ENCODE results near the gene ZNF772.
"Not testable (repeated sequence)": the region's sequence is repeated elsewhere in the genome, so short reads cannot be mapped to it uniquely, and the experiment has no call there.

The ZNF772 gene

DNA sequence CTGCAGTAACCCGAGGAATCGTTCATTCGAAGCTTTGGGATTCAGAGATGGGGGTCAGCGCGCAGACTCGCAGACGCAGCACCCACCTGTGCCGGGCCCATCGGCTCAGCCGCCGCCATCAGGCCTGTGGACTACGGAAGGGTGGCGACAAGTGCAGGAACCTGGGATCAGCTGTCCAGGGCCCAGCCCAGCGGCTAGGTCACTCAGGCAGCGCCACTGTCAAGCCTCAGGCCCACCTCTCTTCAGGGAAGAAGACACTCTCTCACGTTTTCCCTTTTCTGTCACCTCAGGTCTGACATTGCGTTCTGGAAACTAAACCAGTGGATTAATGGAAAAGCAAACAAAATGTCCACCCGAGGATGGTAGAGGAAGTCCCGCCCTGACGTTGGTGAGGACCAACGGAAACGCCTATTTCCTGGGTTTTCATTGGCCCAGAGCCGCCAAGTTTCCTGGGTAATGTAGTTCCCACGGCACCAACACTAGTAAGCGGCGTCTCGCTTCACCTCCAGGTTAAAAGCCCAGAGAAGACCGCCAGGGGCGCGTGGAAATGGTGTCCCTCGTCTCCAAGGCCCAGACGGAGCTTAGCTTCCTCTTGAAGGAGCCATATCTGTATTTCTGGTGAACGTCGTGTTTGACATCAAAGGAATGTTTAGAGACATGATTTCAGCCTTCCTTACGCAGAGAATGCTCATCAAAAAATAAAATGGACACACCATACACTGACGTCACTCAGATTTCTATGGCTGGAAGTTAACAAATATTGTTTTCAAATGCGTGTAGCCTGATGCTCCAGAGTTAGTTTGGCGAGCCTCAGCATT is at the start of gene ZNF772:
Gene ZNF772, minus strand, starts transcription at position 376 of the 818 bp plus-strand sequence. Its CDS starts 257 bp downstream, at position 119.
- peak; percentile 92 for DNase-seq

DNA sequence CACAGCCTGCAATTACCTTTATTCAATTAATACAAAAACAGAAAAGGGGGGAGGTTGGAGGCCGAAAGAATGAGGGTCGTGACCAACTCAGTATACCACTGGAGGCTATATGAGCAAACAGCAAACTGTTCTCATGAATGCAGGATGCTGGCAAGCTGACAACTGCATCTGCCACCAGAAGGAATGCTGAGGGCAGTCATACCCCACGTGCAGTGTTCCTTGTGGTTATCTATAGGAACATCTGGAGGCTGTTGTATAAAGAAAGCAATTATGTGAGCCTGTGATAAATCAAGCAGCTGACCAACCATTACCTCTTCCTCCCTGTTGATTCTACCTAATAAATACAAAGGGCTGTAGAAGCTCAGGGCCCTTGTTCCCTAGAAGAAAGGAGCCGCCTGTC is 40.7 kb upstream of the ZNF772 start:
- not testable (repeated sequence) for DNase-seq

GRCh38 chr19:57515255-57515654 is 37.9 kb upstream of the ZNF772 start:
- no peak for DNase-seq

DNA sequence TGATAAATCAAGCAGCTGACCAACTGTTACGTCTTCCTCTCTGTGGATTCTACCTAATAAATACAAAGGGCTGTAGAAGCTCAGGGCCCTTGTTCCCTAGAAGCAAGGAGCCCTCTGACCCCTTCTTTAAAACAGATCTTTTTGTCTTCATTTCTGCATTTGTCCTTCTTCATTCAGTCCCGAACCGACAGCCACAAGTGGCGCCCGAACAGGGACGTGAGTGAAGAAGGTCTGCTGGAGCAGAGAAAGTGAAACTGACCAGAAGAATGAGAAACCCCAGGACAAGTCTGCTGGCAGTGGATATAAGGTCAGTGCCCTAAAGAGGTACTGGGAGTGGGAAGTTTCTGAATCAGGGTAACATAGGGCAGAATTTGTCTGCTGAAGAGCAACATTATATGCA is 35.5 kb upstream of the ZNF772 start:
- no peak for DNase-seq

- DNase-seq: no peak
These were observed 34.1 kb upstream of the ZNF772 start for GRCh38 chr19:57511484-57511883.

- DNase-seq: no peak
These were observed 28.8 kb upstream of the ZNF772 start for GRCh38 chr19:57506163-57506562.

DNA sequence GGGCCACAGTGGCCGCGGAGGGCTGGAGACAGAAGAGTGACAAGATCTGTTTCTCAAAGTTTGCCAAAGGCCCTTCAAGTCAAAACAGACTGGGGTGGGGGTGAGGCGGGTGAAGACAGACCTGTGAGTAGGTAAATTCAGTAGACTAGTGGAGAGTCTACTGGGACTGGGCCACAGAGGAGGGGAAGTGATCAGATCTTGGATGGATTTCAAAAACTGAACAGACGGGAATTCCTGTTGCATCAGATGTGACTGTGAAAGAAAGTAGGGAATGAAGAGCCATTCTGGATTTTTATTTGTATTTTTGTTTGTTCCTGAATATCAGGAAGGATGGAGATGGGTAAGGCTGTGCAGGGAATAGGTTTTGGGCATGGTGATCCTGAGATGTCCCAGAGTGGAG is 23.0 kb upstream of the ZNF772 start:
- DNase-seq: not testable (repeated sequence)

DNA sequence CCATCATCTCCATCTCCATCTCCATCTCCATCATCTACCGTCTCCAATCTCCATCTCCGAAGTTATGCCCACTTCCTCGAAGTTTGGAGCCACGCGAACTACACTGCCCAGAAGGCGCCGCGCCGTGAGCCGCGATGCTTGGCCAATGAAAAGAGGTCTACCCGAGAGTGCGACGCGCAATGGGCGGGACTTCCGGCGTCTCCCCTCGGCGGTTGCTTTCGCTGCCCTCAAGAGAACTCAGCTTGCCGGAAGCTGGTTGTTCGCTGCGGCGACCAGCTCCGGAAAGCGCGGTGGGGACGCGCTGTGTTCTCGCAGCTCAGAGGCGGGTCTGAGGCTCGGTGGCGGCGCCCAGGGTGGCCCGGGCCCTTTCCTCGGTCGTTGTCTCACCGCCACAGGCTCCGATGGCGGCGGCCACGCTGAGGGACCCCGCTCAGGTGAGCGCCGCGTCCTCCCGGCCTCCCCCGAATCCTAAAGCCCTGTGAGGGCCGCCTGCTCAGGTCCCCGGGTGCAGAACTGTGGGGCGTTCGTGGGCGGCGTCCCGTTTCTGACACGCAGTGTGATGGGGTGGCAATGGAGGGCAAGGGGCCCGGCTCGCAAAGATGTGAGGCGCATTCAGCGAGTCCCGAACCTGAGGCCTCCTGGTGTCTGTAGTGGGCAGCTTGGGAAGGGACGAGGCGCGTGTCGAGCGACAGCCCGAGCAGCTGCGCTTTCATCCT is 22.5 kb upstream of the ZNF772 start, which contains the start of gene ZNF773:
Gene ZNF773, plus strand, starts transcription at position 259 of the 716 bp plus-strand sequence. Its CDS starts 143 bp downstream, at position 402.
- DNase-seq: peak; percentile 96

GRCh38 chr19:57499332-57499679 is 21.9 kb upstream of the ZNF772 start:
- DNase-seq: not testable (repeated sequence)

- DNase-seq: not testable (repeated sequence)
These were observed 10.9 kb upstream of the ZNF772 start for GRCh38 chr19:57488299-57488644.

DNA sequence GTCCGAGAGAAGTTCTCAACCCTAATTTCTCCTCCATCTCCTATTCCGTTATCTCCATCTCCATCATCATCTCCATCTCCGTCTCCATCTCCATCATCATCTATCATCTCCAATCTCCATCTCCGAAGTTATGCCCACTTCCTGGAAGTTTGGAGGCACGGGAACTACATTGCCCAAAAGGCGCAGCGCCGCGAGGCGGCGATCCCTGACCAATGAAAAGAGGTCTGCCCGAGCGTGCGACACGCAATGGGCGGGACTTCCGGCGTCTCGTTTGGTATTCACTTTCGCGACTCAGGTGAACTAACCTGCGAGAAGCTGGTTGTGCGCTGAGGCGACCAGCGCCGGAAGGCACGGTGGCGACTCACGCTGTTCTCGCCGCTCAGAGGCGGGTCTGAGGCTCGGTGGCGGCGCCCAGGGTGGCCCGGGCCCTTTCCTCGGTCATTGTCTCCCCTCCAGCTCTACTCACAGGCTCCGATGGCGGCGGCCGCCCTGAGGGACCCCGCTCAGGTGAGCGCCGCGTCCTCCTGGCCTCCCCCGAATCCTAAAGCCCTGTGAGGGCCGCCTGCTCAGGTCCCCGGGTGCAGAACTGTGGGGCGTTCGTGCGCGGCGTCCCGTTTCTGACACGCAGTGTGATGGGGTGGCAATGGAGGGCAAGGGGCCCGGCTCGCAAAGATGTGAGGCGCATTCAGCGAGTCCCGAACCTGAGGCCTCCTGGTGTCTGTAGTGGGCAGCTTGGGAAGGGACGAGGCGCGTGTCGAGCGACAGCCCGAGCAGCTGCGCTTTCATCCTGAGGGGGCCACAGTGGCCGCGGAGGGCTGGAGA is 10.3 kb upstream of the ZNF772 start, which contains the start of gene ZNF419:
Gene ZNF419, plus strand, starts transcription at position 274 of the 822 bp plus-strand sequence. Its CDS starts 201 bp downstream, at position 475.
- peak; percentile 93 for DNase-seq

DNA sequence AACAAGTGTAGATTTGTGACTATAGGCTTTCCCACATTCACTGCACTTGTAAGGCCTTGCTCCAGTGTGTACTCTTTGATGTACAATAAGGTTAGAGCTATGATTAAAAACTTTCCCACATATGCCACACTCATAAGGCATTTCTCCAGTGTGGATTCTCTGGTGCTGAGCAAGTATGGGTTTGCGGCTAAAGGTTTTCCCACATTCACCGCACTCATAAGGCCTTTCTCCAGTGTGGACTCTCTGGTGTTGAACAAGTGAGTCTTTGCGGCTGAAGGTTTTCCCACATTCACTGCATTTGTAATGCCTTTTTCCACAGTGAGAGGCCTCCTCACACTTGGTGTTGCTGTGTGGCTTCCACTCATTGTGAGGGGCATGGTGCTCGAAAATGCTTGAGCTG is 3.7 kb downstream of the ZNF772 start:
- DNase-seq: no peak

- no peak for DNase-seq
These were observed 10.9 kb downstream of the ZNF772 start for GRCh38 chr19:57466489-57466888.

- DNase-seq: no peak
These were observed 11.5 kb downstream of the ZNF772 start for GRCh38 chr19:57465680-57466381.

GRCh38 chr19:57452307-57452706 is 25.1 kb downstream of the ZNF772 start:
- DNase-seq: no peak

DNA sequence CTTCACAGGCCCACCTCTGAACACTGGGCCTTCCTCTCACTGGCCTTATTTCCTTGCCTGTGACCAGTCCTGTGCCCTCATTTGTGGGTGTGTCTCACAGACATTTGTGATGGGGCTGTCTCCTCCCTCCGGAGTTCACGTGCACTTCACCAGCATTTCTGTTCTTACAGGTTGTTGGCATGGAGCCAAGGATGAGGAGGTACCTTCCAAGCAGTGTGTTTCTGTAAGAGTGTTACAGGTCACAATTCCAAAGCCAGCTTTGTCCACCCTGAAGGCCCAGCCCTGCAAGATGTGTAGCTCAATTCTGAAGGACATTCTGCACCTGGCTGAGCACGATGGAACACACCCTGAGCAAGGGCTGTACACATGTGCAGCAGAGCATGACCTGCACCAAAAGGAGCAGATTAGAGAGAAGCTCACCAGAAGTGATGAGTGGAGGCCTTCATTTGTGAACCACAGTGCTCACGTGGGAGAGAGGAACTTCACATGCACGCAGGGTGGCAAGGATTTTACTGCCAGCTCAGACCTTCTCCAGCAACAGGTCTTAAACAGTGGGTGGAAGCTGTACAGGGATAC is 34.2 kb downstream of the ZNF772 start:
- DNase-seq: no peak

DNA sequence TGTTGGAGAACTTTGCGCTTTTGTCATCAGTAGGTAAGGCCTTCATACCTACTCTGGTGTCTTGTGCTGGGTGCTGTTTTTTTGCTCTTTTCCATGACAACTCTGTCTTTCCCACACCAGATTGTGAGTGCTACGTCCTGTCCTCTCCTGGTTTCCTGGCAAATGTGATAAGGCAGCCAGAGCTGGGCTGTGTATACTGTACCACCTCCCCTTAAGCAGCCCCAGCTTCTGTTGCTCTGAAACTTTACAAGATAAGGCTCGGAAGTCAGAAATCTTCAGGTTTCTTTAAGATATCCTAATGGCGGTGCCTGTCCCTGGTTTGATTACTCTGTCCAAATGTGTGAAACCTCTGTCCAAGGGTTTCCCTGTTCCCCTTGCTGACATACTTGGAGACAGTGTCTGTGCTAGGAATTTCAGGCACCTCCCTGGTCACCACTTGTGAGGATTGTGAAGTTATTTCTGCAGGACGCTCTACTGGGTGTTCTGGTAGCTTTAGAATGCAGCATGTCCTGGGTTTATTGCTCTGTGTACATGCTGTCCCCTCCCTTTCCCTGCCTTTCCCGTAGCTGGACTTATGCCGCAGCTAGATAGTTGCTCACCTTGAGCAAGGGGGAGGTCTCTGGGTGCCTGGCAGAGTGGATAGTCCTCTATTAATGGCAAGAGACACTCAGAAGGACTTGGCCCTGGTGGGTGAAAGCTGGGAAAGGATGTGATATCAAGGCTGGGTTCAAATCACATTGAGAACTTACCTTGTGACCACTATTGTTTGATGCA is 35.2 kb downstream of the ZNF772 start:
- DNase-seq: no peak

DNA sequence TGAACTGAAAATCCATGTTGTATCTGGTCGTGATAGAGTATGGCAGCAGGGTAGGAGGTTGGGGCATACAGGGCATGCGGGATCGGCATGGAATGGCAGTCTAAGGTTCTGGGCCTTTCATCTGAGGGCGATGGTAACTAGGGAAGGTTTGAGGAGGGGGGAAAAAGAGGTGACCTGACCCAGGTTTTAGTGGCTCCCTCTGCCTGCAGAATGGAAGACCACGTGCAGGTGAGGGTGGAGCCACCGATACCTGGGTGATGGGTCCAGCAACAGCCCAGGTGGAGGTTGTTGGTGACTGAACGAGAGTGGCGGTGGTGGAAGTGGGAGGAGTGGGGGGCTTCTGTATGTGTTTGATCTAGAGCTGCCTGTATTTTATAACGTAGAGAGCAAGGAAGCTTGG is 38.4 kb downstream of the ZNF772 start:
- no peak for DNase-seq

DNA sequence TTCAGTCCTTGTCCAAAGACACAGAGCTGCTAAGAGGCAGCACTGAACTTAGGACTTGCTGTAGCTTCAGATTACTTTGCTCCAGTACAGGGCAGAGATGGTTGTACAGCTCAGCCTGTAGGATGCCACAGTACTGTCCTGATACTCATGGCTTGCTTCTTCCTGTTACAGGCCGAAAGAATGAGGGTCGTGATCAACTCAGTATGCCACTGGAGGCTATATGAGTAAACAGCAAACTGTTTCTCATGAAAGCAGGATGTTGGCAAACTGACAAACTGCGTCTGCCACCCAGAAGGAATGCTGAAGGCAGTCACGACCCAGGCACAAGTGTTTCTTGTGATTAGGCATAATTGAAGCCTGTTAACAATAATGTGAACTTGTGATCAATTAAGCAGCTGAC is 39.4 kb downstream of the ZNF772 start:
- DNase-seq: no peak

GRCh38 chr19:57436417-57436816 is 40.9 kb downstream of the ZNF772 start:
- DNase-seq: no peak
